Tibial nerve (tissue), 4 donors: ENCODE data around the gene GUCA2B.

Source experiments
- CTCF ChIP-seq, 5 experiments: fragments of 200-600 bp in 3 of 5; fragments of 450-650 bp in 2 of 5; sonication (generic) in 3 of 5; IDR thresholded peaks; one replicate each; pipeline ENCODE4 v1.5.1; 2016 to 2019; ENCODE audit warnings: antibody characterized with exemption in 5 of 5, mild to moderate bottlenecking in 3 of 5, moderate library complexity in 2 of 5
- EP300 ChIP-seq, 2 donors: sonication (generic); formaldehyde crosslinking; IDR thresholded peaks; one replicate each; pipeline ENCODE4 v1.6.1; 2017; ENCODE audit warnings: antibody characterized with exemption in 2 of 2, mild to moderate bottlenecking in 1 of 2
- POLR2A ChIP-seq, 2 donors: fragments of 450-650 bp; IDR thresholded peaks; one replicate each; pipeline ENCODE4 v1.6.1; 2017; ENCODE audit warnings: antibody characterized with exemption in 2 of 2, mild to moderate bottlenecking in 2 of 2, moderate library complexity in 2 of 2

GRCh38 chr1:42173961-42174735, 20.9 kb downstream of the GUCA2B start:
- TF ChIP-seq CTCF (IDR thresholded peaks at IDR 0.05) (no peak), POLR2A (IDR thresholded peaks at IDR 0.05) (no peak), EP300 (IDR thresholded peaks at IDR 0.05) (no peak)
